HG03108 (cell line): ENCODE data around the gene GPT2.
"Not testable (repeated sequence)": the region's sequence is repeated elsewhere in the genome, so short reads cannot be mapped to it uniquely, and the experiment has no call there.

ENCODE experiments used
- ATAC-seq: cut with Tn5 transposase; IDR thresholded peaks from one replicate; pipeline ENCODE4 v1.9.1; 2021; ENCODE audit warnings: moderate library complexity; ENCODE audit not compliant: unreplicated experiment

Gene GPT2

GRCh38 chr16:46918905-46919792 is 35.0 kb downstream of the GPT2 start:
- peak; percentile 89 for ATAC-seq

- no peak for ATAC-seq
These were observed 36.4 kb downstream of the GPT2 start for GRCh38 chr16:46920402-46921068.

GRCh38 chr16:46922239-46922638 is 38.1 kb downstream of the GPT2 start:
- no peak for ATAC-seq

GRCh38 chr16:46923513-46924295 is 39.5 kb downstream of the GPT2 start:
- no peak for ATAC-seq

- ATAC-seq: no peak
These were observed 40.2 kb downstream of the GPT2 start for GRCh38 chr16:46924402-46924801.

- ATAC-seq: no peak
These were observed 42.5 kb downstream of the GPT2 start for GRCh38 chr16:46926470-46927225.

GRCh38 chr16:46927273-46927672 is 43.1 kb downstream of the GPT2 start:
- no peak for ATAC-seq

- no peak for ATAC-seq
These were observed 44.6 kb downstream of the GPT2 start for GRCh38 chr16:46928811-46929210.

GRCh38 chr16:46929378-46930332 is 45.5 kb downstream of the GPT2 start:
- no peak for ATAC-seq

GRCh38 chr16:46930861-46931260 is 46.7 kb downstream of the GPT2 start:
- no peak for ATAC-seq

- no peak for ATAC-seq
These were observed 48.6 kb downstream of the GPT2 start for GRCh38 chr16:46932802-46933201.

- no peak for ATAC-seq
These were observed 53.4 kb downstream of the GPT2 start for GRCh38 chr16:46937536-46937935.

GRCh38 chr16:46944713-46945112 is 60.6 kb downstream of the GPT2 start:
- not testable (repeated sequence) for ATAC-seq

- ATAC-seq: peak; percentile 83
These were observed 63.9 kb downstream of the GPT2 start for GRCh38 chr16:46947900-46948547.

- no peak for ATAC-seq
These were observed 64.5 kb downstream of the GPT2 start for GRCh38 chr16:46948548-46949166.

- ATAC-seq: no peak
These were observed 65.2 kb downstream of the GPT2 start for GRCh38 chr16:46949241-46949892.

GRCh38 chr16:46950009-46950408 is 65.8 kb downstream of the GPT2 start:
- ATAC-seq: no peak

GRCh38 chr16:46954562-46954961 is 70.4 kb downstream of the GPT2 start:
- ATAC-seq: no peak
